NCI-H2196 (cell line): ENCODE measurements around the gene RHCE.
"Not testable (repeated sequence)": the region's sequence is repeated elsewhere in the genome, so short reads cannot be mapped to it uniquely, and the experiment has no call there.

Experiments
- DNase-seq: peaks from one replicate; lab custom pipeline; 2025; ENCODE audit not compliant: unreplicated experiment; lab: John Stamatoyannopoulos, UW

RHCE gene

GRCh38 chr1:25349606-25350005, 71.0 kb downstream of the RHCE start:
- no peak for DNase-seq

- DNase-seq, result no peak
Measured at GRCh38 chr1:25347556-25347955, 73.1 kb downstream of the RHCE start.

GRCh38 chr1:25343872-25344271, 76.8 kb downstream of the RHCE start:
- DNase-seq, result no peak

GRCh38 chr1:25342846-25343245, 77.8 kb downstream of the RHCE start:
- no peak for DNase-seq

- DNase-seq, result no peak
Measured at GRCh38 chr1:25341746-25342145, 78.9 kb downstream of the RHCE start.

GRCh38 chr1:25338986-25339385, 81.6 kb downstream of the RHCE start:
- DNase-seq, result no peak

GRCh38 chr1:25338188-25338981, 82.2 kb downstream of the RHCE start, which contains the start of gene TMEM50A:
TMEM50A (plus strand) TSS chr1:25338334; CDS start chr1:25340487, 2,153 bp downstream.
- DNase-seq, result peak; percentile 79

GRCh38 chr1:25337483-25338187, 83.0 kb downstream of the RHCE start:
- DNase-seq, result not testable (repeated sequence)

- DNase-seq, result not testable (repeated sequence)
Measured at GRCh38 chr1:25336922-25337354, 83.7 kb downstream of the RHCE start.

- not testable (repeated sequence) for DNase-seq
Measured at GRCh38 chr1:25329950-25330349, 90.7 kb downstream of the RHCE start.

GRCh38 chr1:25329336-25329735, 91.3 kb downstream of the RHCE start:
- not testable (repeated sequence) for DNase-seq

- not testable (repeated sequence) for DNase-seq
Measured at GRCh38 chr1:25328791-25329185, 91.8 kb downstream of the RHCE start.

- not testable (repeated sequence) for DNase-seq
Measured at GRCh38 chr1:25327864-25328790, 92.5 kb downstream of the RHCE start.

- DNase-seq, result not testable (repeated sequence)
Measured at GRCh38 chr1:25324407-25324806, 96.2 kb downstream of the RHCE start.

- DNase-seq, result not testable (repeated sequence)
Measured at GRCh38 chr1:25322127-25322526, 98.5 kb downstream of the RHCE start.

GRCh38 chr1:25320314-25320938, 100.2 kb downstream of the RHCE start:
- not testable (repeated sequence) for DNase-seq

GRCh38 chr1:25312806-25313470, 107.7 kb downstream of the RHCE start:
- DNase-seq, result not testable (repeated sequence)
